Loucy (cell line): Measurements from ENCODE around the gene SHFL.

Source experiments
- CTCF ChIP-seq: fragments of 200-600 bp; sonication (generic); conservative IDR thresholded peaks from 2 replicates; pipeline ENCODE4 v1.5.1; 2014; ENCODE audit warnings: mild to moderate bottlenecking, antibody characterized with exemption, low read length
- EZH2phosphoT487 ChIP-seq: fragments of 200-600 bp; IDR thresholded peaks from 2 replicates; pipeline ENCODE4 v1.6.1; 2018; ENCODE audit warnings: antibody characterized with exemption, mild to moderate bottlenecking, moderate library complexity, borderline replicate concordance

- TF ChIP-seq EZH2phosphoT487 (no peak), CTCF (no peak)
These were observed 18.0 kb downstream of the SHFL start for GRCh38 chr19:10104130-10104513.
